Activated CD4-positive, alpha-beta T cell treated with anti-CD3 and anti-CD28 coated beads, Interleukin-2, Interleukin-6, amounts not matched to agents 100 ng/mL and 50 ng/mL, durations not matched to agents 16 hours and 8 hours (primary cell): Measurements from ENCODE around the gene CCL3.
"Not testable (repeated sequence)": the region's sequence is repeated elsewhere in the genome, so short reads cannot be mapped to it uniquely, and the experiment has no call there.

ENCODE experiments used
- DNase-seq: peaks from one replicate; pipeline ENCODE4 v3.0.0-alpha.2; 2020

Gene CCL3

DNA sequence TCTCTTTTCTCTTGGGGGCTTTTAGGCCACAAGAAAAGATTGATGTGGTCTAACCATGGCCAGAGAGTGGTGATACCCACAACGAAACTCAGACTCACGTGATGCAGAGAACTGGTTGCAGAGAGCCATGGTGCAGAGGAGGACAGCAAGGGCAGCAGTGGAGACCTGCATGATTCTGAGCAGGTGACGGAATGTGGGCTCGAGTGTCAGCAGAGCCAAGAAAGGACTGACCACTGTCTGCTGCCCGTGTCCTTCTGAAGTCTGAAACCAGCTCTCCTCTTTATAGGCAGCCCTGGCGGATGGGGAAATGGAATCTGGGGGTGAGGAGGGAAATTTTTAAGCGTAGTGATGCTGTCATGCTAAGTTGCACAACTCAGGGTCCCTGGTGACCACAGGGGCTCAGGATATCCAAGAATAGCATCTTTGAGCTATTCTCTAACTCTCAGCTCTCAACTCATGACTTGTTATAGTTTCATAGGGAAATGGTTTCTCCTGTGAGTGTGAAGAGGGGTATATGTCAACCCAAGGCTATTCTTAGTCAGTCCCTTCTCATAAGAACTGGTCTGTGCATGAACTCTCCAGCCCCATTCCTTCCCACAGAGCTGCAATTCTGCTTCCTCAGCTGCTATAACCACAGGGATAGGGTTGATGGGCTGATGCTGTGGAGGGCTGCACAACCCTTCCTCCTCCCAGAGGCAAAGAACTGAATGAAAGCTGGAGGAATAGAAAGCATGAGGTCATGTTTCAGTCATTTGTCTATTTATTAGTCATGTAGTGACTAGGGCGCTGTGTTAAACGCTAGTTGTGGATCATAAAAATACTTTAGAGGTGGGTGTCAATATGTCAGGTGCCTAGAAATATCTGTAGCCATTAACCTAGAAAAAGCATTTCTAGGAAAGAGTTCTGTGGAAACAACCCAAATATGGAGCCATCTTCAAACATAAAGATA lies at the start of gene CCL3:
TSS of gene CCL3 (minus strand) at position 256 of the 949 bp plus-strand sequence. CDS start at position 171, 85 bp downstream.
- peak; percentile 89 for DNase-seq

- no peak for DNase-seq
Observed at GRCh38 chr17:36136439-36136838, 46.5 kb upstream of the CCL3 start.

GRCh38 chr17:36136036-36136435 lies 46.1 kb upstream of the CCL3 start:
- DNase-seq: no peak

DNA sequence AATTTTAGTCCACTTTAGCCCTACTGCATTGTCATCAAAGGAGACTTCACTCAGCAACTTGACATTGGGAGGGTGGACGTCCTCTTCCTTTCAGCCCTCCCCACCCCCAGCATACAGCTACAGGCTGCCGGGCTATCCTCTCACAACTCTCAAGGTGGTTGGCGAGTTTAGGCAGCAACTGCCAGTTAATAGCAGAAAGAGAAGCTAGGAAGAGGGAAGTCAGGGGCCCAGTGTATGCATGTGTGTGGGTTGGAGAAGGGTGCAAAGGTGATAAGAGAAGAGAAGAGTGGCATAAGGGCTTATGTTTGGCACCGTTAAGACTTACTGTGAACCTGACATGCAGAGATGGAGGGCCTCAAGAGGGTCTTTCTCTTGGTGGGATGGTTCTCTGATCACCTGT lies 45.5 kb upstream of the CCL3 start:
- DNase-seq: no peak

DNA sequence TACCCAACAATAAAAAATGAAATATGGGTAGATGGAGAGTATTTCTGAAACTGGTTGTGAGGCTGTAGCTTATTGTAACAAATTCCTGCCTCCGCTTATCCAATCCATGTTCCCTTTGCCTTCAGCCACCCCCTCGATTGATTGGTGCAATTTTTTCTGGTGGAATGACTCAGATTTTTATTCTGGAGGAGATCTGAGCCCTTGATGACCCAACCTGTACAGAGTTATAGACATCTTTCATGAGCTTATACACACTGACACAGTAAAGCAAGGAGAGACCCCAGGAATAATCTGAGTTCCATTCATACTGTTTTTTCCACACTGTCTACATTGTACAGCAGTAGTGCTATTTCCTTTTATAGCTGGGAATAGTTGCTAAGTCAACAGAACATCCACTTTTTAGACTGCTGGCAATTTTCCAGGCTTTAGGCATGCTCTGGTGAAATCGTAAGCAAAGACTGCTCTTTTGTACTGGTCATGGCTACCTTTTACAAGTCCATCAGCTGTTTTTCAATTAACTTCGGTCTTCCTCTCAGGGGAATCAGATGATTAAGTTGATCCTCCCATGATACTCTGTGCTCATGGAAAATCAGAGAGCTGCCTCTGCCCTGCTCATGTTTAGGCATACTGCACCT lies 43.8 kb upstream of the CCL3 start:
- DNase-seq: no peak

DNA sequence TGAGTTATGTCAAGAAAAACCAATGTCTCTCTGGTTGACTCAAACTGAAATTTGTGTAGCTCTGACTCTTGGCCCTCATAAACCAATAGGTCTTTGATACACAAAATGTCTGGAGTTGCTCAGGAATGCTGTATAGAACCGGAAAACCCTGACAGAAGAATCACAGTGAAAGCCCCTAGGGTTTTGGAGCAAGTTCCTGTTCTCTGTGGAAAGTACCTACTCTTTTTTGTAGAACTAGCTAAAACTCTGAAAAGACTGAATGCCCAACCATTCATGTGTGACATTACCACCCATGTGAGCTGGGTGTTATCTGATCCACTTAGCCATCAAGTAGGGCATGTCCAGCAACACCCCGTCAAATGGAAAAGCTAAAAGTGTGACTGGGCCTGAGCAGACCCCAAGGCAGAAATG lies 42.5 kb upstream of the CCL3 start:
- no peak for DNase-seq

DNA sequence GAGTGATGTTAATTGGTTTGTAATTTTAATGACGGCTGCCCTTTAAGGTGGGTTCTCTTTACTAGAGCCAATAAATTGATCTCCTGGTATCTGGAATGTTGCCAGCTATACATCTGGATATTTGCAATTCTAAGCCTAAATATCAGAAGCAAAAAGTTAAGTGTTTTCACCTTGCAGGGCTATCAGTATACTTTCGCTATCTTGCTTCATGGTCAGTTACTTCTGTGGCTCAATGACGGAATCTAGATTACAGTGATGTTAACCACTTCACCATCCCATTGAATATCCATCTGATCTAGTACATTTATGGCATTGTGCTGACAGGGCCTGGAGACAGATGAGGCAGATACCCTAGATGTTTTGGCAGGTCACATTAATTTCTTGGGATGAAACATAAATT lies 42.0 kb upstream of the CCL3 start:
- no peak for DNase-seq

DNA sequence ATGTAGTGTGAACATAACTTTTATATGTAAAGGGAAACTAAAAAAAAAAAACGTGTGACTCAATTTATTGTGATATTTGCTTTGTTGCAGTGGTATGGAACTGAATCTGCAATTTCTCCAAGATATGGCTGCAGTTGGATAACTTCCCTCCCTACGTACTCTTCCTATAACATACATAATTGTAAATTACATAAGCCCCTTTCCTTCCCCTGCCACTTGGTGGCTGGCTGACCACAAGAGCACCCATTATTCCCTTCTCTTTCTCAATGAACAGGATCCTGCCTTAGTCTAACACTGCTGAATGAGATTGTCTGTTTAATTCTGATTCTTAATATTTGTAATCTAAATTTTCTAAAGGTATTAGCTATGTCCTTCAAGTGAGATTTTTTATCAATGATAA lies 41.5 kb upstream of the CCL3 start:
- no peak for DNase-seq

- DNase-seq: no peak
Observed at GRCh38 chr17:36130346-36130745, 40.4 kb upstream of the CCL3 start.

DNA sequence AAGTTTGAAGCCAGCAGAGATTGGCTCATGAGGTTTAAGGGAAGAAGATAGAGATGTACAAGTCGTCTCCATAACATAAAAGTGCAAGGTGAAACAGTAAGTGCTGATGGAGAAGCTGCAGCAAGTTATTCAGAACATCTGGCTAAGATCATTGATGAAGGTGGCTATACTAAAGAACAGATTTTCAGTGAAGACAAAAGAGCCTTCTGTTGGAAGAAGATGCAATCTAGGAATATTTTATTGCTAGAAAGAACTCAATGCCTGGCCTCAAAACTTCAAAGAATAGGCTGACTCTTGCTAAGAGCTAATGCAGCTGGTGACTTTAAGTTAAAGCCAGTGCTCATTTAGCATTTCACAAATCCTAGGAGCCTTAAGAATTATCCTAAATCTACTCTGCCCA lies 39.7 kb upstream of the CCL3 start:
- DNase-seq: no peak

DNA sequence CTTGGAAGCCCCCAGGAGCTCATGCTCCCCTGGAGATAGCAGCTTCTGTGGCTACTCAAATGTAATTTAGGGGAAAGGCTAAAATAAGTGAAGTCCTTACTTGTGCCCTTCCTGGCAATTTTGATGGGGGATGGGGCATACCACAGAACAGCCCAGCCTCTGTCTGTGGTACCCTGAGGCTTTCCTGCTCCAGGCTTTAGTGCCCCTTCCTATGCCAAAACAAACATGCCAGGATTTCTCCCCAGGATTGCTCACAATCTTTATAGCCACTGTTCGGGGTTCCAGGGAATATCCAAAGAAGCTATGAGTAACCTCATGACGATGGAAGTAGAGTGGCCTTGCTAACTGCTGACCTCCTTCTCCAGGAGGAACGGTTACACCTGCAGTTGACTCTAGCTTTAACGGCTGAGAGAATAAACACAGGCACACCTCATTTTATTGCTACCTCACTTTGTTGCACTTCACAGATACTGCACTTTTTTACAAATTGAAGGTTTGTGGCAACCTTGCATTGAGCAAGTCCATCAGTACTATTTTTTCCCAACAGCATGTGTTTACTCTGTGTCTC lies 38.6 kb upstream of the CCL3 start:
- no peak for DNase-seq

GRCh38 chr17:36127911-36128310 lies 38.0 kb upstream of the CCL3 start:
- DNase-seq: no peak

GRCh38 chr17:36127199-36127893 lies 37.4 kb upstream of the CCL3 start:
- DNase-seq: no peak

GRCh38 chr17:36124879-36125824 lies 35.2 kb upstream of the CCL3 start:
- no peak for DNase-seq

- DNase-seq: no peak
Observed at GRCh38 chr17:36123431-36123830, 33.5 kb upstream of the CCL3 start.

- not testable (repeated sequence) for DNase-seq
Observed at GRCh38 chr17:36121099-36121498, 31.2 kb upstream of the CCL3 start.

GRCh38 chr17:36120221-36120620 lies 30.3 kb upstream of the CCL3 start:
- DNase-seq: no peak

DNA sequence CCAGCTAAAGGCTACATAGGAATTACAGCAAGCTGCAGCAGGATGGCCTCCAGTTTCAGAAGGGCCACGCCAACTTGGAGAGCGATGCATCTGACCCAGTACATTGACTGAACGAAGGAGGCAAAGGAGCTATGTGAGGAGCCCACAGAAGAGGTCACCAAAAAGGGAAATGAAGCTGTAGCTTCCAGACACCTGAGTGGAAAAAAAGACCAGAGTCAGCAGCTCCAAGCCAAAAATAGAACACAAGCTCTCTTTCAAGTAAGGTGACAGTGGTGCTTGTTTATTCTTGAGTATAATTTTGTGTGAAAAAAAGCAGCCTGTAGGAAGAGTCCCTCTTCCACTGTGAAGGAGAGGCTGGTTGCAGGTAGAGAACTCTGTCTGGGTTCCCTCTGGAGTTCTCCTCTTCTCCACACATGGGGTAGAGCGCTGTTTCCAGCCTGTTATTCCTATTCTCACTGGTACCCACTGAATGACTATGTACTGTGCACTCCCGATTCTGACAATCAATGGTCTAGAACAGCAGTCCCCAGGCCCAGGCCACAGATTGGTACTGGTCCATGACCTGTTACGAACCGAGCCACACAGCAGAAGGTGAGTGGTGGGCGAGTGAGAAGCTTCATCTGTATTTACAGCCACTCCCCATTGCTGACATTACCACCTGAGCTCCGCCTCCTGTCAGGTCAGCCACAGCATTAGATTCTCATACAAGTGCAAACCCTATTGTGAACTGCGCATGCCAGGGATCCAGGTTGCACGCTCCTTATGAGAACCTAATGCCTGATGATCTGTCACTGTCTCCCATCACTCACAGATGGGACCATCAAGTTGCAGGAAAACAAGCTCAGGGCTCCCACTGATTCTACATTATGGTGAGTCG lies 28.8 kb upstream of the CCL3 start:
- no peak for DNase-seq

- DNase-seq: peak; percentile 71
Observed at GRCh38 chr17:36117505-36118382, 27.8 kb upstream of the CCL3 start.

DNA sequence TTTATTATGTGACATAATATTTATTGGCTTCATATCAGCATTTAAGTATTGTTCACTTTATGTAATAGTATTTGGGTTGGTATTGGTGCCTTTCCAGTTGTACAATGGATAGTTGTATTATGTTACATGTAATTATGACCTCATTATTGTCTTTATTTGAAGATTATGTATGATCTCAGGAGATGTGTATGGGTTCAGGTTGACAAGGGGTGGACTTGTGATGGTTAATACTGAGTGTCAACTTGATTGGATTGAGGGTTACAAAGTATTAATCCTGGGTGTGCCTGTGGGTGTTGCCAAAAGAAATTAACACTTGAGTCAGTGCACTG lies 25.7 kb upstream of the CCL3 start:
- DNase-seq: not testable (repeated sequence)
